Stimulated activated CD8-positive, alpha-beta memory T cell treated with anti-CD3 and anti-CD28 coated beads, Interleukin-7, amount 100 ng/mL, for 24 hours (primary cell): ENCODE measurements around the gene FKBP8.

ENCODE experiments used
- DNase-seq: peaks from one replicate; pipeline ENCODE4 v3.0.0-alpha.2; 2020; ENCODE audit warnings: low read depth

FKBP8 gene

GRCh38 chr19:18483119-18483890 is 60.1 kb downstream of the FKBP8 start:
- DNase-seq, result no peak
